ENCODE results near the gene CARMIL3. TPM values are rescaled to one million over a fixed set of nuclear protein-coding genes. Genes with fewer than 3 reads are reported as not detected.
"Not testable (repeated sequence)": the region's sequence is repeated elsewhere in the genome, so short reads cannot be mapped to it uniquely, and the experiment has no call there.

CARMIL3 gene
- total and polyA plus RNA-seq, 2 of the 4 experiments (the other 2 are of a cell fraction): under 0.01 TPM; not detected in 1

GRCh38 chr14:24105609-24106239 is 53.9 kb downstream of the CARMIL3 start:
- peaks cover 21% of the 10 kb centered on the region for H3K36me3 ChIP-seq (ENCODE audit: control insufficient read depth, insufficient read depth, low read length)
- H4K91ac ChIP-seq (ENCODE audit: insufficient read depth, low read depth, low read length); H3K79me1 ChIP-seq (ENCODE audit: low read depth in 1 of 2, low read length in 2 of 2); H4K20me1 ChIP-seq (ENCODE audit: insufficient read depth, low read length); H2AK9ac ChIP-seq (replicated peaks; ENCODE audit: low read depth, low read length, poor library complexity); H3K4me3 ChIP-seq (ENCODE audit: insufficient read depth, low read depth, low read length); POLR2A ChIA-PET (ENCODE audit: unreplicated experiment); H4K8ac ChIP-seq (ENCODE audit: low read depth in 2 of 2, low read length in 2 of 2); H3K9me1 ChIP-seq (ENCODE audit: insufficient read depth, low read length); H3K27me3 ChIP-seq (ENCODE audit: control insufficient read depth, insufficient read depth, low read length); H3K56ac ChIP-seq (ENCODE audit: extremely low read depth, insufficient read depth, low read length); H2BK15ac ChIP-seq (ENCODE audit: low read depth, low read length); in situ Hi-C loops (cut with MboI; ENCODE audit: low sequenced_read_pairs); DNase-seq; H2AFZ ChIP-seq (replicated peaks; ENCODE audit: low read length, poor library complexity); H2BK5ac ChIP-seq (ENCODE audit: low read depth, low read length, poor library complexity, severe bottlenecking); ATAC-seq (ENCODE audit: low read depth); H3K14ac ChIP-seq (replicated peaks; ENCODE audit: low read depth, low read length); H3K4me1 ChIP-seq (ENCODE audit: control insufficient read depth, insufficient read depth, low read length); H3K27ac ChIP-seq (ENCODE audit: insufficient read depth, low read length); H2BK120ac ChIP-seq (ENCODE audit: low read depth, low read length); H2AK5ac ChIP-seq (ENCODE audit: low read depth, low read length); H3K18ac ChIP-seq (ENCODE audit: low read depth, low read length); BruUV-seq (replicated peaks); H3K4me2 ChIP-seq (ENCODE audit: low read depth, low read length); H3K4ac ChIP-seq (ENCODE audit: low read depth, low read length); H3K23ac ChIP-seq (ENCODE audit: low read depth, low read length); intact Hi-C loops (cut with micrococcal nuclease); H3K9me3 ChIP-seq (ENCODE audit: control insufficient read depth, insufficient read depth, low read length); H4K5ac ChIP-seq (ENCODE audit: low read depth, low read length); H2BK20ac ChIP-seq (ENCODE audit: low read depth, low read length); dilution Hi-C loops (cut with HindIII; ENCODE audit: low sequenced_read_pairs, unreplicated experiment); H3K9ac ChIP-seq (ENCODE audit: low read depth, low read length): not testable (repeated sequence)
- WGBS, 2 experiments (ENCODE audit: extremely low coverage in 2 of 2, insufficient read length in 1 of 2): 100% methylated on average over 1 of the region's 8 CpGs; no CpG with 5 or more reads in 1 of the 2 experiments
- CTCF ChIA-PET: interaction anchor here (0.6 to 1.1 kb wide), 3 partner anchors 9 to 627 kb away, joined by 3 read pairs; partner anchors contain the start of genes DCAF11 and NRL

Measured in IMR-90 (cell line).